Endothelial cell of umbilical vein (primary cell): ENCODE measurements around the gene NFATC1. TPM values are rescaled to one million over a fixed set of nuclear protein-coding genes. Genes with fewer than 3 reads are reported as not detected.

Experiments used
- BruUV-seq: library from RNA; stranded (reverse); fragments of 400-500 nt; replicated peaks from 2 replicates; lab custom pipeline; 2021; lab: Mats Ljungman, UMichigan
- CTCF ChIA-PET: fragments of 300-600, 350-600 bp; sonication (Branson Sonifier 250); formaldehyde crosslinking; loops from one replicate; lab custom pipeline; 2021; ENCODE audit warnings: antibody characterized with exemption, inconsistent platforms; lab: Charles Lee
- POLR2A ChIA-PET: fragments of 300-600, 350-600 bp; sonication (Branson Sonifier 250); formaldehyde crosslinking; loops from one replicate; lab custom pipeline; 2021; ENCODE audit warnings: antibody characterized with exemption, inconsistent platforms; lab: Charles Lee
- DNase-seq: peaks from one replicate; pipeline ENCODE4 v3.0.0-alpha.2; 2011; ENCODE audit warnings: low read depth, low spot score
- FAIRE-seq: peaks from 2 replicates; lab custom pipeline; 2011; peaks lifted over from hg19 to GRCh38; lab: Jason Lieb, UNC
- H2AFZ ChIP-seq: 2 replicates; pipeline ENCODE4 v1.6.0; 2012; ENCODE audit warnings: low read depth, low read length, control low read depth, inconsistent platforms
- H3K27ac ChIP-seq: 2 replicates; pipeline ENCODE4 v1.5.1; 2011; ENCODE audit warnings: low read depth, mild to moderate bottlenecking, control low read depth, low read length, moderate library complexity; ENCODE audit not compliant: insufficient read depth
- H3K27me3 ChIP-seq, 2 experiments: 2 replicates each; pipeline versions ENCODE4 v1.6.0 to v1.6.1; 2011; ENCODE audit warnings: low read length in 2 of 2, mixed read lengths in 1 of 2; ENCODE audit not compliant: control insufficient read depth in 2 of 2, insufficient read depth in 2 of 2
- H3K36me3 ChIP-seq, 2 experiments: 2 replicates in 1 of 2; 3 replicates in 1 of 2; pipeline ENCODE4 v1.5.1; 2011; ENCODE audit warnings: low read length in 2 of 2, mild to moderate bottlenecking in 1 of 2, moderate library complexity in 1 of 2; ENCODE audit not compliant: control insufficient read depth in 2 of 2, insufficient read depth in 2 of 2; ENCODE audit errors: extremely low read depth in 1 of 2
- H3K4me1 ChIP-seq: 3 replicates; pipeline ENCODE4 v1.5.1; 2011; ENCODE audit warnings: mild to moderate bottlenecking, low read length; ENCODE audit not compliant: control insufficient read depth, insufficient read depth; ENCODE audit errors: extremely low read depth
- H3K4me2 ChIP-seq: 2 replicates; pipeline ENCODE4 v1.6.1; 2011; ENCODE audit warnings: low read length, control low read depth, mixed read lengths; ENCODE audit not compliant: insufficient read depth
- H3K4me3 ChIP-seq, 3 experiments: fragments of 200-600 bp in 1 of 3; sonication (generic), shearing (Covaris generic) in 1 of 3; replicated peaks in 1 of 3; 2 replicates each; pipeline ENCODE4 v1.5.1; 2011 to 2016; ENCODE audit warnings: control low read depth in 3 of 3, low read length in 3 of 3, mild to moderate bottlenecking in 2 of 3, inconsistent platforms in 1 of 3, low read depth in 1 of 3, moderate library complexity in 1 of 3; ENCODE audit not compliant: insufficient read depth in 1 of 3
- H3K79me2 ChIP-seq: 2 replicates; pipeline ENCODE4 v1.6.0; 2012; ENCODE audit warnings: low read length, inconsistent platforms; ENCODE audit not compliant: control insufficient read depth, insufficient read depth
- H3K9ac ChIP-seq: replicated peaks from 2 replicates; pipeline ENCODE3; 2011; ENCODE audit warnings: low read length, control low read depth; ENCODE audit not compliant: insufficient read depth; ENCODE audit errors: extremely low read depth
- H3K9me1 ChIP-seq: replicated peaks from 3 replicates; pipeline ENCODE4 v1.6.0; 2011; ENCODE audit warnings: mild to moderate bottlenecking, low read length; ENCODE audit not compliant: control insufficient read depth, insufficient read depth; ENCODE audit errors: extremely low read depth
- H3K9me3 ChIP-seq: replicated peaks from 2 replicates; pipeline ENCODE4 v1.5.1; 2012; ENCODE audit warnings: low read length, inconsistent platforms; ENCODE audit not compliant: control insufficient read depth, insufficient read depth
- H4K20me1 ChIP-seq: replicated peaks from 2 replicates; pipeline ENCODE3; 2011; ENCODE audit warnings: mild to moderate bottlenecking, low read length; ENCODE audit not compliant: control insufficient read depth, insufficient read depth; ENCODE audit errors: extremely low read depth
- EZH2 ChIP-seq: IDR thresholded peaks from 2 replicates; pipeline ENCODE4 v1.6.1; 2012; ENCODE audit warnings: borderline replicate concordance, low read depth, mild to moderate bottlenecking, moderate library complexity, low read length, inconsistent platforms; ENCODE audit not compliant: severe bottlenecking
- FOS ChIP-seq: IDR thresholded peaks from 2 replicates; pipeline ENCODE4 v1.6.1; 2011; ENCODE audit warnings: mild to moderate bottlenecking, low read length, moderate library complexity, borderline replicate concordance; ENCODE audit not compliant: insufficient read depth
- GATA2 ChIP-seq: IDR thresholded peaks from 2 replicates; pipeline ENCODE4 v1.7.0; 2011; ENCODE audit warnings: low read depth, mild to moderate bottlenecking, moderate library complexity, mixed read lengths, low read length; ENCODE audit not compliant: insufficient read length, insufficient read depth
- JUN ChIP-seq: IDR thresholded peaks from 2 replicates; pipeline ENCODE4 v1.6.1; 2011; ENCODE audit warnings: borderline replicate concordance, low read depth; ENCODE audit not compliant: insufficient read length, insufficient read depth
- MYC ChIP-seq: IDR thresholded peaks from one replicate; pipeline ENCODE4 v1.6.1; 2011; ENCODE audit warnings: mild to moderate bottlenecking, low read depth, low read length
- POLR2A ChIP-seq: IDR thresholded peaks from 2 replicates; pipeline ENCODE4 v1.6.1; 2012; ENCODE audit warnings: low read depth, mild to moderate bottlenecking, control low read depth, low read length
- POLR2AphosphoS5 ChIP-seq: IDR thresholded peaks from 2 replicates; pipeline ENCODE4 v1.6.1; 2012; ENCODE audit warnings: low read depth, mild to moderate bottlenecking, control low read depth, low read length, moderate library complexity; ENCODE audit not compliant: insufficient read depth
- dilution Hi-C: fragments of 300-500 bp; cut with MboI; formaldehyde crosslinking; loops from one replicate; pipeline ENCODE4 v1.15.0; 2019; ENCODE audit warnings: low sequenced_read_pairs; ENCODE audit not compliant: extremely low pct_ligation_motif_present
- intact Hi-C: fragments of 100-400 bp; cut with micrococcal nuclease; formaldehyde crosslinking; loops from one replicate; pipeline ENCODE4 v1.10.0; 2022
- polyA plus RNA-seq, 4 experiments: library from polyadenylated mRNA; depleted of rRNA in 3 of 4; stranded (reverse) in 3 of 4; unstranded in 1 of 4; fragments of >200 nt; gene quantifications; 2 replicates each; pipeline versions ENCODE4 v1.2.1 to v1.2.3, GENCODE V29; 2011 to 2012; ENCODE audit warnings: missing spikeins in 1 of 4
- total RNA-seq: library from RNA; stranded (reverse); gene quantifications from 2 replicates; pipeline ENCODE4 v1.2.3, GENCODE V29; 2021
- TF ChIP-seq, protein P1 (sequence below): IDR thresholded peaks from 2 replicates; pipeline ENCODE4 v1.6.1; 2011; ENCODE audit not compliant: insufficient read depth, insufficient read length
- TF ChIP-seq, protein P2 (sequence below), 2 donors: IDR thresholded peaks; 1 replicate in 1 of 2; 2 replicates in 1 of 2; pipeline ENCODE4 v1.5.1; 2011; ENCODE audit warnings: low read length in 2 of 2, mild to moderate bottlenecking in 2 of 2, moderate library complexity in 2 of 2, control low read depth in 1 of 2, inconsistent platforms in 1 of 2, low read depth in 1 of 2; ENCODE audit not compliant: insufficient read depth in 1 of 2; ENCODE audit errors: extremely low read depth in 1 of 2

NFATC1 gene
- total and polyA plus RNA-seq, 2 donors (not counting 3 experiments of a cell fraction or from before 2014, with no cell fraction given), result 11.1 to 30.0 TPM

DNA sequence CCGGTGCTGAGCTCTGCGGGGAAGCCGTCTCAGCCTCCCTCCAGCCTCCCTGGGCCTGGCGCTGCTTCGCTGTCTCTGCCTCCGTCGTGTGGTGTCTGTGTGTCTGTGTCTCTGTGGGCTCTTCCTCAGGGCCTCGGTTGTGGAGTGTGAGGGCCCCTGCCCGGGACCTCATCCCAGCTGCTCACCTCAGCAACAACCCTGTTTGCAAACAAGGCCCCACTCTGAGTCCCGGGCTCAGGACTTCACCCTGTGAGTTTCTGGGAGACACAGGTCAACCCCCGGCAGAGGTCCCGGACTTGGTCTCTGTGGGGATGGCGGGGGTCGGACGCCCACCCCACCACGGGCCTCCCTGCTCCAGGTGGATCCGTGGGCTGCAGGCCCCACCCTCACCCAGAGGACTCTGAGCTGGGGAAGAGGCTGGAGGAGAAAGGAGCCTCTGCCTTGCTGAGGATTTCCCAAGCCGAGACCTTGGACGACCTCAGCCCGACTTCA, 156.5 kb downstream of the NFATC1 start:
- no peak overlapping the region for H3K4me3 ChIP-seq
- H3K4me2 ChIP-seq, result no peak overlapping the region
- H3K9me3 ChIP-seq, result no peaks in the 10 kb centered on the region
- no peaks in the 10 kb centered on the region for H4K20me1 ChIP-seq
- intact Hi-C loops, result no loop called here
- no peaks in the 10 kb centered on the region for H3K27me3 ChIP-seq
- H3K9me1 ChIP-seq, result no peaks in the 10 kb centered on the region
- POLR2A ChIA-PET, result no interaction called here
- no peak overlapping the region for H3K9ac ChIP-seq
- dilution Hi-C loops, result no loop called here
- BruUV-seq, result no TSS peak
- DNase-seq (no peak), FAIRE-seq (no peak)
- no peaks in the 10 kb centered on the region for H3K36me3 ChIP-seq
- H3K27ac ChIP-seq, result no peak overlapping the region
- CTCF ChIA-PET, result no interaction called here
- TF ChIP-seq, protein P1, sequence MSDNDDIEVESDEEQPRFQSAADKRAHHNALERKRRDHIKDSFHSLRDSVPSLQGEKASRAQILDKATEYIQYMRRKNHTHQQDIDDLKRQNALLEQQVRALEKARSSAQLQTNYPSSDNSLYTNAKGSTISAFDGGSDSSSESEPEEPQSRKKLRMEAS, result no peak
- no peak for TF ChIP-seq POLR2AphosphoS5
- no peak for TF ChIP-seq JUN
- no peak for TF ChIP-seq GATA2
- TF ChIP-seq, protein P2, sequence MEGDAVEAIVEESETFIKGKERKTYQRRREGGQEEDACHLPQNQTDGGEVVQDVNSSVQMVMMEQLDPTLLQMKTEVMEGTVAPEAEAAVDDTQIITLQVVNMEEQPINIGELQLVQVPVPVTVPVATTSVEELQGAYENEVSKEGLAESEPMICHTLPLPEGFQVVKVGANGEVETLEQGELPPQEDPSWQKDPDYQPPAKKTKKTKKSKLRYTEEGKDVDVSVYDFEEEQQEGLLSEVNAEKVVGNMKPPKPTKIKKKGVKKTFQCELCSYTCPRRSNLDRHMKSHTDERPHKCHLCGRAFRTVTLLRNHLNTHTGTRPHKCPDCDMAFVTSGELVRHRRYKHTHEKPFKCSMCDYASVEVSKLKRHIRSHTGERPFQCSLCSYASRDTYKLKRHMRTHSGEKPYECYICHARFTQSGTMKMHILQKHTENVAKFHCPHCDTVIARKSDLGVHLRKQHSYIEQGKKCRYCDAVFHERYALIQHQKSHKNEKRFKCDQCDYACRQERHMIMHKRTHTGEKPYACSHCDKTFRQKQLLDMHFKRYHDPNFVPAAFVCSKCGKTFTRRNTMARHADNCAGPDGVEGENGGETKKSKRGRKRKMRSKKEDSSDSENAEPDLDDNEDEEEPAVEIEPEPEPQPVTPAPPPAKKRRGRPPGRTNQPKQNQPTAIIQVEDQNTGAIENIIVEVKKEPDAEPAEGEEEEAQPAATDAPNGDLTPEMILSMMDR (IDR thresholded peaks at IDR 0.05; ENCODE audit: extremely low read depth in 1 of 2, insufficient read depth in 1 of 2, low read depth in 1 of 2, low read length in 2 of 2), result no peak
- no peak for TF ChIP-seq FOS
- no peak for TF ChIP-seq POLR2A
- no peak for TF ChIP-seq MYC
- no peak for TF ChIP-seq EZH2
- H3K79me2 ChIP-seq, result no peaks in the 10 kb centered on the region
- H3K4me1 ChIP-seq, result no peaks in the 10 kb centered on the region
- no peak overlapping the region for H2AFZ ChIP-seq
